ENCODE data around the gene AMBRA1. TPM values are rescaled to one million over a fixed set of nuclear protein-coding genes. Genes with fewer than 3 reads are reported as not detected.

Gene AMBRA1
- total RNA-seq, 4 donors from 2014 or later = 43.4 to 48.9 (median 46.3) TPM

DNA sequence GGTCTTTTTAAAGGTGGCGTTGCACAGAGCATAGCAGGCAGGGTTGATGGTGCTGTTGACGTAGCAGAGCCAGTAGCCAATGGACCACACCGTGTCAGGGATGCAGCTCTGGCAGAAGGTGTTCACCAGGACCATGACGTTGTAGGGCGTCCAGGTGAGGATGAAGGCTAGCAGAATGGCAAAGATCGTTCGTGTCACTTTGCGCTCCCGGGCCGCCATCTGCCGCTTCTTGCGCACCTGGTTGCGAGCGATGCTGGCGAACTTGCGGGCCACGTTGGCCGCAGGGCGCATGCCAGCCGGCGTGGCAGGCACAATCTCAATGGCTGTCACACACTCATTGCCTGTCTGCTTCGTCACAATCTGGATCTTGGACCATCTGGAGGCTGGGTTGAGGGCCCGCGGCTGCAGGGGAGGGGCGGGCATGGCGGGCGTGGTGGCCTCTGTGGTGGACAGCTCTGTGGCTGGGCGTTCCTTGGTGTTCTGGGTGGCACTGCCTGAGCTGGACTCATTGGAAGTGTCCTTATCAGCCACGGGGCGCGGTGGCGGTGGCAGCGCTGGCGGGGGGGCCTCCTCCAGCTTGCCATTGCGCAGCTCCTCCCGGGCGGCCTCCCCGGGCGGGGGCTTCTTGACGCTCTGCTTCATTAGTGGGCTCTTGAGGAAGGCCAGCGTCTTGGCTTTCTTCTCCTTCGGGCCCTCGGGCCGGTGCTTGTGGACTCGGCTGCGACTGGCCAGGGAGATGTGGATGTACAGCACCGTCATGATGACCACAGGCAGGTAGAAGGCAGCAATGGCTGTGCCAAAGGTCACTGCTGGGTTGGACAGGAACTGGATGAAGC lies 208.4 kb downstream of the AMBRA1 start:
- TF ChIP-seq POLR2AphosphoS5 (IDR thresholded peaks at IDR 0.05) = no peak
- TF ChIP-seq EP300 (IDR thresholded peaks at IDR 0.05; ENCODE audit: low read depth) = no peak
- TF ChIP-seq, protein P1, sequence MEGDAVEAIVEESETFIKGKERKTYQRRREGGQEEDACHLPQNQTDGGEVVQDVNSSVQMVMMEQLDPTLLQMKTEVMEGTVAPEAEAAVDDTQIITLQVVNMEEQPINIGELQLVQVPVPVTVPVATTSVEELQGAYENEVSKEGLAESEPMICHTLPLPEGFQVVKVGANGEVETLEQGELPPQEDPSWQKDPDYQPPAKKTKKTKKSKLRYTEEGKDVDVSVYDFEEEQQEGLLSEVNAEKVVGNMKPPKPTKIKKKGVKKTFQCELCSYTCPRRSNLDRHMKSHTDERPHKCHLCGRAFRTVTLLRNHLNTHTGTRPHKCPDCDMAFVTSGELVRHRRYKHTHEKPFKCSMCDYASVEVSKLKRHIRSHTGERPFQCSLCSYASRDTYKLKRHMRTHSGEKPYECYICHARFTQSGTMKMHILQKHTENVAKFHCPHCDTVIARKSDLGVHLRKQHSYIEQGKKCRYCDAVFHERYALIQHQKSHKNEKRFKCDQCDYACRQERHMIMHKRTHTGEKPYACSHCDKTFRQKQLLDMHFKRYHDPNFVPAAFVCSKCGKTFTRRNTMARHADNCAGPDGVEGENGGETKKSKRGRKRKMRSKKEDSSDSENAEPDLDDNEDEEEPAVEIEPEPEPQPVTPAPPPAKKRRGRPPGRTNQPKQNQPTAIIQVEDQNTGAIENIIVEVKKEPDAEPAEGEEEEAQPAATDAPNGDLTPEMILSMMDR (IDR thresholded peaks at IDR 0.05) = no peak
- TF ChIP-seq POLR2A (IDR thresholded peaks at IDR 0.05) = no peak
- in situ Hi-C loops (cut with MboI; ENCODE audit: low pct_ligation_motif_present in 1 of 4, low pct_unique_long_range_greater_than_20kb in 1 of 4, low sequenced_read_pairs in 3 of 4) = loop anchor here in 2 of 4 donors (25.0 kb wide), 1 partner anchor 152 kb away; no protein-coding TSS in a partner anchor
- intact Hi-C loops (cut with DNase I; ENCODE audit: low total_unique reads) = no loop called here
- WGBS, 2 donors (ENCODE audit: low coverage in 1 of 2) = 96% methylated on average over 35 of the region's 47 CpGs; no CpG with 5 or more reads in 1 of the 2 donors
- no peaks in the 10 kb centered on the region for H3K9me3 ChIP-seq
- no peak overlapping the region for H3K27ac ChIP-seq
- DNase-seq = no peak
- no peak overlapping the region for H3K4me3 ChIP-seq
- H3K4me1 ChIP-seq = peaks cover 9 to 49% (median 40%) of the 10 kb centered on the region in 4 donors
- no peaks in the 10 kb centered on the region for H3K36me3 ChIP-seq
- peaks cover 71% of the 10 kb centered on the region for H3K27me3 ChIP-seq

DNA sequence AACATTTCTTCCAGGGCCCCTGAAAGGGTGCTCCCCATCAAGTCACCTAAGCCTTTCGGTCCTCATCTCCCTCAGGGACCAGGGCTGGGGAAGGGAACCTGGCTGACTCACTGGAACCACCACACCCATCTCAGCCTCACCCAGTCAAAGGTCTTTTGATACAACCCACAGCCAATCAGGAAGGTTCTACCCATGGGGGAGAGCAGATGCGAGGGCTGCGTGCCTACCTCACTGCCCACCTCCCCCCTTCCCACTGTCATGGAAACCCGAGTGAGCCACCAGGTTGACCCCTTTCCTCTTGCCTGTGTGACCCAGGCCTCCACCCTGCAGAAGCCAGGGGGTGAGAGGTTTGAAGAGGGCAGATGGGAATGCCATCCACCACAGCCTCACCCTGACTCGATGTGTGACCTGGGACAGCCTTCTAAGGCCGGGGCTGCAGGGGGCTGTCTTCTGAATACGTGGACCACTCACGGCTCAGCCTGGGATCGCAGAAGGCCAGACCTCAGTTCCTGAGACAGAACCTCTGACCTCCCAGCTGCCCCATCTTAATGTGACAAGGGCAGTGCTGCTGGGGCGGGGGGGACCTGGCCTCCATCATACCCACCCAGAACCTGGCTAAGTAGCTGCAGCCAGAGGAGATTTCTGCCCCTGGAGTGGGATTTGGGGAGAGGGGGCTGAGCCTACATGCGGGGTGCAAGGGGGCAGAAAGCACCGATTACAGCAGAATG lies 209.7 kb downstream of the AMBRA1 start:
- DNase-seq = peak; percentile 71
- Histone ChIP-seq H3K4me3 (no peak overlapping the region), H3K4me1 (peaks cover 9 to 49% (median 36%) of the 10 kb centered on the region in 4 donors), H3K27me3 (peaks cover 59% of the 10 kb centered on the region), H3K27ac (no peak overlapping the region), H3K36me3 (no peaks in the 10 kb centered on the region), H3K9me3 (no peaks in the 10 kb centered on the region)
- intact Hi-C loops (cut with DNase I; ENCODE audit: low total_unique reads) = no loop called here
- in situ Hi-C loops (cut with MboI; ENCODE audit: low pct_ligation_motif_present in 1 of 4, low pct_unique_long_range_greater_than_20kb in 1 of 4, low sequenced_read_pairs in 3 of 4) = loop anchor here in 2 of 4 donors (25.0 kb wide), 1 partner anchor 153 kb away; no protein-coding TSS in a partner anchor
- TF ChIP-seq, protein P1 (IDR thresholded peaks at IDR 0.05) = no peak
- TF ChIP-seq POLR2A (IDR thresholded peaks at IDR 0.05) (no peak), EP300 (IDR thresholded peaks at IDR 0.05; ENCODE audit: low read depth) (no peak), POLR2AphosphoS5 (IDR thresholded peaks at IDR 0.05) (no peak)
- 66% methylated on average over 12 of the region's 12 CpGs; no CpG with 5 or more reads in 1 of the 2 donors for WGBS, 2 donors (ENCODE audit: low coverage in 1 of 2)

DNA sequence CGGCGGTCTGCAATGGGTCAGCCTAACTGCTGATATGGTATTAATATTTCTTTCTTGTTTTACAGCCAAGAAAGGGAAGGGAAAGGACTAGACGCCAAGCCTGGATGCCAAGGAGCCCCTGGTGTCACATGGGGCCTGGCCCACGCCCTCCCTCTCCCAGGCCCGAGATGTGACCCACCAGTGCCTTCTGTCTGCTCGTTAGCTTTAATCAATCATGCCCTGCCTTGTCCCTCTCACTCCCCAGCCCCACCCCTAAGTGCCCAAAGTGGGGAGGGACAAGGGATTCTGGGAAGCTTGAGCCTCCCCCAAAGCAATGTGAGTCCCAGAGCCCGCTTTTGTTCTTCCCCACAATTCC lies 210.4 kb downstream of the AMBRA1 start:
- intact Hi-C loops (cut with DNase I; ENCODE audit: low total_unique reads) = no loop called here
- TF ChIP-seq POLR2AphosphoS5 (IDR thresholded peaks at IDR 0.05) = no peak
- TF ChIP-seq, protein P1 (IDR thresholded peaks at IDR 0.05) = peak in 1 of 5 experiments; percentile 13
- Histone ChIP-seq H3K27ac (no peak overlapping the region), H3K27me3 (peaks cover 51% of the 10 kb centered on the region), H3K36me3 (no peaks in the 10 kb centered on the region), H3K4me1 (peaks cover 9 to 47% (median 34%) of the 10 kb centered on the region in 4 donors), H3K4me3 (no peak overlapping the region), H3K9me3 (no peaks in the 10 kb centered on the region)
- 74 to 100% methylated on average over 1 to 7 of the region's 7 CpGs for WGBS, 2 donors (ENCODE audit: low coverage in 1 of 2)
- DNase-seq = no peak
- in situ Hi-C loops (cut with MboI; ENCODE audit: low pct_ligation_motif_present in 1 of 4, low pct_unique_long_range_greater_than_20kb in 1 of 4, low sequenced_read_pairs in 3 of 4) = loop anchor here in 2 of 4 donors (25.0 kb wide), 1 partner anchor 154 kb away; no protein-coding TSS in a partner anchor

Data from transverse colon (tissue), 4 donors.